IMR-90 (cell line): ENCODE data around the gene CDKN1A. TPM values are rescaled to one million over a fixed set of nuclear protein-coding genes. Genes with fewer than 3 reads are reported as not detected.
A peak's percentile ranks its signal among the peaks of the same experiment; 100 is the strongest.

Source experiments
- ATAC-seq: fragments of 200-7000 bp; cut with Tn5 transposase; 2 replicates; pipeline ENCODE4 v1.9.1; 2020; ENCODE audit warnings: low read depth, mild to moderate bottlenecking, moderate library complexity
- BruUV-seq: library from RNA; stranded (reverse); fragments of 400-500 nt; replicated peaks from 2 replicates; lab custom pipeline; 2021; lab: Mats Ljungman, UMichigan
- CTCF ChIA-PET: fragments of 300-600 bp; formaldehyde crosslinking; extraction: SDS; loops from one replicate; lab custom pipeline; 2021; ENCODE audit warnings: antibody characterized with exemption; lab: Yijun Ruan, JAX
- POLR2A ChIA-PET: fragments of 300-600 bp; sonication (Branson Sonifier 250); formaldehyde crosslinking; loops from one replicate; lab custom pipeline; 2022; ENCODE audit warnings: antibody characterized with exemption; ENCODE audit not compliant: unreplicated experiment; lab: Charles Lee
- DNase-seq: peaks from one replicate; pipeline ENCODE4 v3.0.0; 2013
- H2AFZ ChIP-seq: replicated peaks from 2 replicates; pipeline ENCODE3; 2013; ENCODE audit warnings: low read length, mild to moderate bottlenecking; ENCODE audit not compliant: poor library complexity
- H2AK5ac ChIP-seq: 2 replicates; pipeline ENCODE4 v1.6.1; 2013; ENCODE audit warnings: low read depth, low read length, inconsistent platforms
- H2AK9ac ChIP-seq: replicated peaks from 2 replicates; pipeline ENCODE3; 2013; ENCODE audit warnings: mild to moderate bottlenecking, low read depth, low read length, moderate library complexity; ENCODE audit not compliant: poor library complexity
- H2BK120ac ChIP-seq: 2 replicates; pipeline ENCODE4 v1.6.1; 2013; ENCODE audit warnings: low read depth, low read length, inconsistent platforms
- H2BK15ac ChIP-seq: 3 replicates; pipeline ENCODE4 v1.6.1; 2013; ENCODE audit warnings: low read depth, low read length, inconsistent platforms
- H2BK20ac ChIP-seq: 2 replicates; pipeline ENCODE4 v1.6.1; 2013; ENCODE audit warnings: low read depth, mild to moderate bottlenecking, inconsistent platforms, low read length, moderate library complexity
- H2BK5ac ChIP-seq: 2 replicates; pipeline ENCODE4 v1.6.1; 2013; ENCODE audit warnings: mild to moderate bottlenecking, low read depth, low read length, inconsistent platforms; ENCODE audit not compliant: poor library complexity, severe bottlenecking
- H3K14ac ChIP-seq: replicated peaks from 2 replicates; pipeline ENCODE4 v1.6.1; 2013; ENCODE audit warnings: low read depth, low read length, inconsistent platforms
- H3K18ac ChIP-seq: 2 replicates; pipeline ENCODE4 v1.6.1; 2013; ENCODE audit warnings: low read depth, low read length, control low read depth
- H3K23ac ChIP-seq: 2 replicates; pipeline ENCODE4 v1.6.1; 2013; ENCODE audit warnings: low read depth, low read length, inconsistent platforms
- H3K27ac ChIP-seq: 2 replicates; pipeline ENCODE4 v1.5.1; 2013; ENCODE audit warnings: mild to moderate bottlenecking, control low read depth, low read length; ENCODE audit not compliant: insufficient read depth
- H3K27me3 ChIP-seq: 2 replicates; pipeline ENCODE4 v1.6.1; 2013; ENCODE audit warnings: low read length; ENCODE audit not compliant: control insufficient read depth, insufficient read depth
- H3K36me3 ChIP-seq: 2 replicates; pipeline ENCODE4 v1.6.1; 2013; ENCODE audit warnings: low read length, mixed read lengths; ENCODE audit not compliant: control insufficient read depth, insufficient read depth
- H3K4ac ChIP-seq: 2 replicates; pipeline ENCODE4 v1.6.1; 2013; ENCODE audit warnings: low read depth, low read length, inconsistent platforms
- H3K4me1 ChIP-seq: 2 replicates; pipeline ENCODE4 v1.6.1; 2013; ENCODE audit warnings: low read length, mixed read lengths; ENCODE audit not compliant: control insufficient read depth, insufficient read depth
- H3K4me2 ChIP-seq: 2 replicates; pipeline ENCODE4 v1.6.1; 2013; ENCODE audit warnings: low read depth, mild to moderate bottlenecking, control low read depth, low read length, moderate library complexity
- H3K4me3 ChIP-seq: 2 replicates; pipeline ENCODE4 v1.5.1; 2013; ENCODE audit warnings: low read depth, mild to moderate bottlenecking, control low read depth, low read length, moderate library complexity; ENCODE audit not compliant: insufficient read depth
- H3K56ac ChIP-seq: 2 replicates; pipeline ENCODE4 v1.6.1; 2013; ENCODE audit warnings: low read length, inconsistent platforms; ENCODE audit not compliant: insufficient read depth; ENCODE audit errors: extremely low read depth
- H3K79me1 ChIP-seq, 2 experiments: 2 replicates each; pipeline ENCODE4 v1.6.1; 2013; ENCODE audit warnings: low read length in 2 of 2, inconsistent platforms in 1 of 2, low read depth in 1 of 2
- H3K9ac ChIP-seq: 2 replicates; pipeline ENCODE4 v1.6.1; 2013; ENCODE audit warnings: low read depth, low read length, control low read depth
- H3K9me1 ChIP-seq: 2 replicates; pipeline ENCODE4 v1.6.1; 2013; ENCODE audit warnings: low read length, inconsistent platforms; ENCODE audit not compliant: insufficient read depth
- H3K9me3 ChIP-seq: 2 replicates; pipeline ENCODE4 v1.6.1; 2013; ENCODE audit warnings: low read length; ENCODE audit not compliant: control insufficient read depth, insufficient read depth
- H4K20me1 ChIP-seq: 2 replicates; pipeline ENCODE4 v1.6.1; 2013; ENCODE audit warnings: low read length, inconsistent platforms; ENCODE audit not compliant: insufficient read depth
- H4K5ac ChIP-seq: 2 replicates; pipeline ENCODE4 v1.6.1; 2013; ENCODE audit warnings: mild to moderate bottlenecking, low read depth, low read length, control low read depth
- H4K8ac ChIP-seq, 2 experiments: 2 replicates each; pipeline ENCODE4 v1.6.1; 2013; ENCODE audit warnings: low read depth in 2 of 2, low read length in 2 of 2, control low read depth in 1 of 2, inconsistent platforms in 1 of 2
- H4K91ac ChIP-seq: 2 replicates; pipeline ENCODE4 v1.6.1; 2013; ENCODE audit warnings: low read depth, low read length, inconsistent platforms; ENCODE audit not compliant: insufficient read depth
- SMC3 ChIP-seq: fragments of 150-350 bp; IDR thresholded peaks from 2 replicates; pipeline ENCODE4 v1.6.1; 2016; ENCODE audit warnings: low read depth, mild to moderate bottlenecking, antibody characterized with exemption, low read length, moderate library complexity
- WGBS, 2 experiments: methylation state at CpG; one replicate each; pipeline versions ENCODE4 v1.1.5 to v1.1.7; 2013; ENCODE audit warnings: missing lambda C conversion rate in 2 of 2; ENCODE audit not compliant: insufficient read length in 1 of 2; ENCODE audit errors: extremely low coverage in 2 of 2; 5-methylcytosine and 5-hydroxymethylcytosine counted together
- dilution Hi-C: fragments of 300-500 bp; cut with HindIII; formaldehyde crosslinking; loops from one replicate; pipeline ENCODE4 v1.14.3; 2018; ENCODE audit warnings: low sequenced_read_pairs; ENCODE audit not compliant: unreplicated experiment
- in situ Hi-C: fragments of 300-500 bp; cut with MboI; formaldehyde crosslinking; loops from 3 replicates; pipeline ENCODE4 v1.14.3; 2019; ENCODE audit warnings: low sequenced_read_pairs, inconsistent platforms, mixed read lengths
- intact Hi-C: fragments of 100-400 bp; cut with micrococcal nuclease; formaldehyde crosslinking; loops from 2 replicates; pipeline ENCODE4 v1.10.0; 2022
- polyA plus RNA-seq, 3 experiments: library from polyadenylated mRNA; depleted of rRNA; stranded (reverse); fragments of >200 nt; gene quantifications; 2 replicates each; pipeline ENCODE4 v1.2.3, GENCODE V29; 2012; ENCODE audit warnings: low replicate concordance in 1 of 3
- total RNA-seq: library from RNA; depleted of rRNA; stranded (reverse); fragments of >200 nt; gene quantifications from 2 replicates; pipeline ENCODE4 v1.2.3, GENCODE V29; 2012

Gene CDKN1A
- total and polyA plus RNA-seq, 2 of the 4 experiments (the other 2 are of a cell fraction): 155 to 576 TPM

DNA sequence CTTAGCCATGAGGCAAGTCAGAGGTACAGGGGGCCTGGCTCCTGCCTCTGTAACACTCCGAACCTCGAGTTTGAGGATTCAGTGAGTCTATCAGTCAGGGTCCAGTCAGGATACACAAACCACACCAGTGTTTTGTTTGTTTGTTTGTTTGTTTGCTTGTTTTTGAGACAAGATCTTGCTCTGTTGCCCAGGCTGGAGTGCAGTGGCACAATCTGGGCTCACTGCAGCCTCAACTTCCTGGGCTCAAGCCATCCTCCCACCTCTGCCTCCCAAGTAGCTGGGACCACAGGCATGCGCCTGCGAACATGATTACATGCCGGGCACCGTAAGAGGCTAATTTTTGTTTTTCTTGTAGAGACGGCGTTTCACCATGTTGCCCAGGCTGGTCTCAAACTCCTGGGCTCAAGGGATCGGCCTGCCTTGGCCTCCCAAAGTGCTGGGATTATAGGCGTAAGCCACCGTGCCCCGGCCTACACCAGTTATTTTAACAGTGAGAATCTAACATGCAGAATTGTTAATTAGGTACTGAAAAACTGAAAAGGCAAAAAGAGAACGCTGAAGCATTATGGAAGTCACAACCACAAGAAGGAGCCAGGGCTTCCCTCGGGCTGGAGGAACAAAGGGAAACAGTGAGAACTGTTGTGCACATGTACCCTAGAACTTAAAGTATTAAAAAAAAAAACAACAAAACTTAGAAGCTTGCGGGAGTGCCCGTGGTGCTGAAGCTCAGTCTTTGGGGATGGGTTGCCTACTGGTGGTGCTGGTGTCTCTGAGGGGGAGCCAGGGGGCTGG is 44.0 kb upstream of the CDKN1A start:
- dilution Hi-C loops: no loop called here
- Histone ChIP-seq H3K56ac (0 out of 2 replicates have a peak overlapping the region, but pooled peaks have one; percentile 5), H3K9me3 (no peaks in the 10 kb centered on the region), H3K9me1 (no peaks in the 10 kb centered on the region), H3K4me3 (no peak overlapping the region), H3K4me2 (peak overlapping the region; percentile 29), H3K27me3 (no peaks in the 10 kb centered on the region), H3K18ac (peak overlapping the region; percentile 47), H2BK5ac (peak overlapping the region; percentile 2), H2AK5ac (peak overlapping the region; percentile 67; the same call in 1 of the 2 replicates), H4K20me1 (no peaks in the 10 kb centered on the region), H3K14ac (peak overlapping the region; percentile 54), H3K4ac (peak overlapping the region; percentile 68), H3K79me1 (0 out of 4 replicates have a peak, but pooled peaks cover 0 to 2% of the 10 kb centered on the region in 2 experiments), H3K4me1 (peaks cover 7% of the 10 kb centered on the region; the same call in 1 of the 2 replicates), H3K27ac (peak overlapping the region; percentile 58; the same call in 1 of the 2 replicates), H3K36me3 (no peaks in the 10 kb centered on the region), H2BK120ac (peak overlapping the region; percentile 71; the same call in 1 of the 2 replicates), H4K91ac (peak overlapping the region; percentile 30), H4K8ac (peak overlapping the region in 1 of 2 experiments; percentile 35; a peak in 1 of 4 replicates), H2BK15ac (peak overlapping the region; percentile 43; the same call in 1 of the 3 replicates), H4K5ac (peak overlapping the region; percentile 40; the same call in 1 of the 2 replicates), H2AFZ (peak overlapping the region; percentile 15), H3K9ac (peak overlapping the region; percentile 19; the same call in 1 of the 2 replicates), H2BK20ac (0 out of 2 replicates have a peak overlapping the region, but pooled peaks have one; percentile 36), H2AK9ac (no peak overlapping the region), H3K23ac (no peak overlapping the region)
- DNase-seq (no peak), ATAC-seq (no peak)
- BruUV-seq: no TSS peak
- intact Hi-C loops: no loop called here
- ChIA-PET CTCF (no interaction called here), POLR2A (interaction anchor here (1.2 to 1.5 kb wide), 2 partner anchors 33 to 44 kb away, joined by 3 to 10 read pairs; partner anchors contain the start of gene CDKN1A)
- no peak for TF ChIP-seq SMC3
- in situ Hi-C loops: no loop called here
- 92% methylated on average over 6 of the region's 16 CpGs; no CpG with 5 or more reads in 1 of the 2 experiments for WGBS, 2 experiments
